Measurements from ENCODE around the gene EPB41L4A.
"Not testable (repeated sequence)": the region's sequence is repeated elsewhere in the genome, so short reads cannot be mapped to it uniquely, and the experiment has no call there.

EPB41L4A gene, protein sequence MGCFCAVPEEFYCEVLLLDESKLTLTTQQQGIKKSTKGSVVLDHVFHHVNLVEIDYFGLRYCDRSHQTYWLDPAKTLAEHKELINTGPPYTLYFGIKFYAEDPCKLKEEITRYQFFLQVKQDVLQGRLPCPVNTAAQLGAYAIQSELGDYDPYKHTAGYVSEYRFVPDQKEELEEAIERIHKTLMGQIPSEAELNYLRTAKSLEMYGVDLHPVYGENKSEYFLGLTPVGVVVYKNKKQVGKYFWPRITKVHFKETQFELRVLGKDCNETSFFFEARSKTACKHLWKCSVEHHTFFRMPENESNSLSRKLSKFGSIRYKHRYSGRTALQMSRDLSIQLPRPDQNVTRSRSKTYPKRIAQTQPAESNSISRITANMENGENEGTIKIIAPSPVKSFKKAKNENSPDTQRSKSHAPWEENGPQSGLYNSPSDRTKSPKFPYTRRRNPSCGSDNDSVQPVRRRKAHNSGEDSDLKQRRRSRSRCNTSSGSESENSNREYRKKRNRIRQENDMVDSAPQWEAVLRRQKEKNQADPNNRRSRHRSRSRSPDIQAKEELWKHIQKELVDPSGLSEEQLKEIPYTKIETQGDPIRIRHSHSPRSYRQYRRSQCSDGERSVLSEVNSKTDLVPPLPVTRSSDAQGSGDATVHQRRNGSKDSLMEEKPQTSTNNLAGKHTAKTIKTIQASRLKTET

DNA sequence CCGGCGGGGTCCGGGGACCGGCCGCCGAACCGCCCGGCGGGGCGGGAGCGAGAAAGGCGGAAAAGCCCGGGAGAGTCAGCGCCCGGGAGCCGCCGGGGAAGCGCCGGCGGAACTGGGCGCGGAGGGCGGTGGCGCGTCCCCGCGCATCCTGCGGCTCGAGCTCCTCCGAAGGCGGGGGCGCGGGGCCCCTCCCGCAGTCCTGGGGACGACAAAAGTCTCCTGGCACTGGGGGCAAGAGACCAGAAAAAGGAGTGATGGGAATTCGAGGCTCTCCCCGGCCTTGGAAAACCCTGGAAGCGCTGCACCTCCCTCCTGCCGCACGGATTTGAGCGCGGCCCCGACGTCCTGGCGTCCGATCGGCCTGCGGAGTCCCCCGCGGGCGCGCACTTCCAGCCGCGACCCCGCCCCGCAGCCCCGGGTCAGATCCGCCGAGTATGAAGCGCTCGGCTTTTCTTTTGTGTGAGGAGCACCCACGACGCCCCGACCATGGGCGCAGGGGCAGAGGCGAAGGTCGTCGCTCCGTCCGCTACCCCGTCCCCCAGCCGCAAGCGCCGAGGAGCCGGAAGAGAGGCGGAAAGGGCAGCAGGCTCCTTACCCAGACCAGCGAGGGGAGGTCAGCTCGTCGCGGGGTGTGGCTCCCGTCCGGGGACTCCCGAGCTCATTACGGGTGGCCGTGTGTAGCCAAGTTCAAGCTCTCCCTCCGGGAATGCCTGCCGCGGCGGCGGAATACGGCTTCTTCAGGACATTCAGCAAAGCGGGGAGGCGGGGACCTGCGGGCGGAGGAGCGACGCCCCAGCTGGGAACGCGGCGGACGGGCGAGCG is at the start of gene EPB41L4A:
EPB41L4A (minus strand) TSS at position 114 of the 822 bp plus-strand sequence. CDS start 238 bp downstream, outside the sequence.
- no peak for DNase-seq

GRCh38 chr5:112467485-112467884 is 48.4 kb upstream of the EPB41L4A start:
- no peak for DNase-seq

DNA sequence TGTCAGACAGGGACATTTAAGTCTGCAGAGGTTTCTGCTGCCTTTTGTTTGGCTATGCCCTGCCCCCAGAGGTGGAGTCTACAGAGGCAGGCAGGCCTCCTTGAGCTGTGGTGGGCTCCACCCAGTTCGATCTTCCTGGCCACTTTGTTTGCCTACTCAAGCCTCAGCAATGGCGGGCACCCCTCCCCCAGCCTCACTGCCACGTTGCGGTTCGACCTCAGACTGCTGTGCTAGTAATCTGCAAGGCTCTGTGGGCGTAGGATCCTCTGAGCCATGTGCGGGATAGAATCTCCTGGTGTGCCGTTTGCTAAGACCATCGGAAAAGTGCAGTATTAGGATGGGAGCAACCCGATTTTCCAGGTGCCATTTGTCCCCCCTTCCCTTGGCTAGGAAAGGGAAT is 47.2 kb upstream of the EPB41L4A start:
- not testable (repeated sequence) for DNase-seq

DNA sequence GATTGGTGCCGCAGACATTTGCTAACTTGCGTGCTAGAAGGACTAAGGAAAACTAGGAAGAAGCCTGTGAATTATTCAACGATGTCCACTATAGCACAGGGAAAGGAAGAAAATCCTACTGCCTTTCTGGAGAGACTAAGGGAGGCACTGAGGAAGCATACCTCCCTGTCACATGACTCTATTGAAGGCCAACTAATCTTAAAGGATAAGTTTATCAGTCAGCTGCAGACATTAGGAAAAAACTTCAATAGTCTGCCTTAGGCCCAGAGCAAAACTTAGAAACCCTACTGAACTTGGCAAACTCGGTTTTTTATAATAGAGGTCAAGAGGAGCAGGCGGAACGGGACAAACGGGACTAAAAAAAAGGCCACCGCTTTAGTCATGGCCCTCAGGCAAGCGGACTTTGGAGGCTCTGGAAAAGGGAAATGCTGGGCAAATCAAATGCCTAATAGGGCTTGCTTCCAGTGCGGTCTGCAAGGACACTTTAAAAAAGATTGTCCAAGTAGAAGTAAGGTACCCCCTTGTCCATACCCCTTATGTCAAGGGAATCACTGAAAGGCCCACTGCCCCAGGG is 28.2 kb upstream of the EPB41L4A start:
- not testable (repeated sequence) for DNase-seq

- DNase-seq: no peak
Observed at GRCh38 chr5:112445626-112446350, 26.7 kb upstream of the EPB41L4A start.

GRCh38 chr5:112443932-112444331 is 24.9 kb upstream of the EPB41L4A start:
- DNase-seq: not testable (repeated sequence)

GRCh38 chr5:112440031-112440430 is 21.0 kb upstream of the EPB41L4A start:
- DNase-seq: no peak

DNA sequence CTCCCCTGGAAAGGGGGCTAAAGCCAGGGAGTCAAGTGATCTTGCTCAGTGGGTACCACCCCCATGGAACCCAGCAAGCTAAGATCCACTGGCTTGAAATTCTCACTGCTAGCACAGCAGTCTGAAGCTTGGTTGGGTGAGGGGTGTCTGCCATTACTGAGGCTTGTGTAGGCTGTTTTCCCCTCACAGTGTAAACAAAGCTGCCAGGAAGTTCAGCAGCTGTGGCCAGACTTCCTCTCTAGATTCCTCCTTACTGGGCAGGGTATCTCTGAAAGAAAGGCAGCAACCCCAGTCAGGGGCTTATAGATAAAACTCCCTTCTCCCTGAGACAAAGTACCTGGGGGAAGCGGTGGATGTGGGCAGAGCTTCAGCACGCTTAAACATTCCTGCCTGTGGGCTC is 17.1 kb upstream of the EPB41L4A start:
- DNase-seq: no peak

DNA sequence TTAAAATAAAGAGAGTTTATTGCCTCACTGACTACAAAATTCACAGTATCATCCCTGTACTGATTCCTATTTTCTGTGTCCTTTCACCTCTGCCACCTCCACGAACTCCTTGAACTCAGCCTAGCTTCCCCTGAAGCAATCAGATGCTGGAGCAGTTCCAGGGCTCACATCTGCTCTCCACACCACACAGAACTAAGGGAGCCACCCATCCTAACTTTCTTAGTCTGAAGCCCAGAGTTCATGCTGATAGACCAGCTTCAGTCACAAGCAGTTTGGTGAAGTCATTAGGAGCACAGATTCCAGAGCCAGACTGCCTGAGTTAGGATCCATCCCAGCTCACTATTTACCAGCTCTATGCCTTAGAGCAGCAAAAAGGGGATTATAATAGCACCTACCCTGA is 15.6 kb upstream of the EPB41L4A start:
- no peak for DNase-seq

GRCh38 chr5:112426202-112426601 is 7.1 kb upstream of the EPB41L4A start:
- not testable (repeated sequence) for DNase-seq

DNA sequence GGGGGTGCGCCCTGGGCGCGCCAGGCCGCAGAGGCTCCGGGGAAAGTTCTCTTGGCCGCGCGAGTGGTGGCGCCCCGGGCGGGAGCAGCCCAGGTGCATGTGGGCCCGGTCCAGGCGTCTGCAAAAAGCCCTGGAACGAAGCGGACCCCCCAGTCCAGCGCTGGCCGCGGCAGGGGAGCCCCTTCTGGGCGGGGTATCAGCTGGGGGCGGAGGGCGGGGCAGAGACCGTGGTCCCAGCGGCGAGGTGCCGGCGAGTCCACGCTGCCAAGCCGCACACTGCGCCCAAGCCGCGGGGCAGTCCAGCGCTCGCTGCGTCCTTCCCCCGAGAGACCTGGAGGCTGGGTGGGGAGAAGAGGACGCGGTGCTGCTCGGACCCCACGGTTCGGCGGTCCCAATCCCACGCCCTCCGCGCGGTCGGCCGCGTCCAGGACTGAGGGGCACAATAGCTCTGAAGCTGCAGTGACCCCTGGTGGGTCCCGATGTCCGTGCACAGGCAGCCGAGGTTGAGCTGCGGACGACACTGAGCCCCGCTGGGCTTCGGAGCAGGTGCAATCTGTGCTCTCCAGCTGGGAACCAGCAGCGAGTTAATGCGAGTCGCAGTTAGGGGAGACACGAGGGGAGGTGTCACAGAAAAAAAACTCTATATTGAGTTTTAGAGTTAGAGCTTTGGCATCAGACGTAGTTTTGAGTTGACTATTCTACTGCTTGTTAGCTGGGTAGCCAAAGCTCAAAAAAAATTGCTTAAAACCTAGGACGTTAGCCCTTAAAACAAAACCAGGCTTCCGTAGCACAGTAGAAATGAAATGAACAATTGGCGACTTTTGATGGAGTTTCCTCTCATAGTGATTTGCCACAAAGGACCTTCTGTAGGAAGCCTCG is 1.1 kb upstream of the EPB41L4A start:
- DNase-seq: peak; percentile 15

GRCh38 chr5:112418659-112419163 is 366 bp downstream of the EPB41L4A start:
- no peak for DNase-seq

DNA sequence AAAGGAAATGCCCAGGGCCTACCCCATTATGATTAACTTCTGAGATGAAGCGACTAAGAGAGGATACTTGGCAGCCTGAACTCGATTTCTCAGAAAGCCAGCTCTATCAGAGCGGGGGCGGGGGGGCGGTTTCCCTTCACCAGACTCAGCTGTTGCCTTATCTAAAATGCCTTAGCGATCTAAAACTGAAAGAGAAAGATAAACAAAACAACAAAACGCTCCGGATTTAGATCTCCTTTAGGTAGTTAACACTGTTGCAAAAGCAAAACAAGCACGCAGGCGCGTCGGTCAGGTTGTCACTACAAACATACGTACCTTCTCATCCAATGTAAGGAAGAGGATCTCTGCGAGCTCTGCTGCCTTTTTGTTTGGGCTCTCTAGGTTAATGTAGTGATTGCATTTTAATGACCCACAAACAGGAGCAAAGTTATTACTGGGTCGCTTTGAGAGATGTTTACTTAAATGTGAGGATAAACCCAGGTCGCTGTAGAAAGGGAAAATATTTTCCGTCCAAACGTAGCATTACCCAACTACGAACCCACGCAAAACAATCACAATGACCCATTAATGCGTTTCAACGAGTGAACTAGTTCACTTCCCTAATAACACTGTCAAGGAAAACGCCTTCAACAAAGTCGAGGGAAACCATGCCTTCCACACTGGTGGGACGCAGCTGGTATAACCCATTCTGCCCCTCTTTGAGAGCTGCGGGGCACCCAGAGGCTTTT is 982 bp downstream of the EPB41L4A start:
- DNase-seq: no peak

DNA sequence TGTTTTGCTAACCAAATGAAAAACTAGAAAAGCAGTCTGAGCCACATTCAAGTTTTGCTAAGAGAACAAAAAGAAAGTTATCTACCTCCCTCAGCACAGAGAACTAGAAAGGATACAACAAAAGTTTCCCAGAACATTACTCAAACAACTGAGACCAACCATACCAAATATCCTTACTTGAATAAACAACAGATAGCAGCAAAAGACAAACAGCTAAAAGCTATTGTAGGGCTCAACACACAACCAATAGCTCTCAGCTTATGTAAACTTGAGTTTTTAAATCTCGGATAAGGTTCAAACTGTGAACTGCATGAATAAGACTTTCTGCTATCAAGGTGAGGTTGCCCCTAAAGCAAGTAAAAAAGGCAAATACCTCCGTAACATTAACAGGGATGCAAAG is 3.5 kb downstream of the EPB41L4A start:
- DNase-seq: no peak

GRCh38 chr5:112413611-112414010 is 5.5 kb downstream of the EPB41L4A start:
- DNase-seq: no peak

- no peak for DNase-seq
Observed at GRCh38 chr5:112412346-112412745, 6.7 kb downstream of the EPB41L4A start.

DNA sequence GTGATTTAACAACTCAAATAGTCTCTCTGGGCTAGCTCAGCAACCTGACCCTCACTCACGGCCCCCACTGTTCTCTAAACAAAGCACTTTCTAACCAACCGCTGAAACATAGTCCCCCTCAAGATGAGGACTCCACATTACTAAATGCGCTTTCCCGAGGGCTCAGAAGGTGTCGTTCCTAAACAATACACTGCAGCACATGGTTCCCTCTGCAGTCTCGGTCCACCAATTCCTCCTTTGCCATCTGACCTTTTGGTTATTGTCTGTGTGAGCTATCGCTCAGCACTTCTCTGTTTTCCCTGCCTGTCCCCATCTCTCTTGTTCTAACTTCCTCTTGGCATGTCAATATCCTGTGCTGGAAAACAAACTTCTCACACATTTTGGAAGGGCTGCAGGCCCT is 7.2 kb downstream of the EPB41L4A start:
- no peak for DNase-seq

DNA sequence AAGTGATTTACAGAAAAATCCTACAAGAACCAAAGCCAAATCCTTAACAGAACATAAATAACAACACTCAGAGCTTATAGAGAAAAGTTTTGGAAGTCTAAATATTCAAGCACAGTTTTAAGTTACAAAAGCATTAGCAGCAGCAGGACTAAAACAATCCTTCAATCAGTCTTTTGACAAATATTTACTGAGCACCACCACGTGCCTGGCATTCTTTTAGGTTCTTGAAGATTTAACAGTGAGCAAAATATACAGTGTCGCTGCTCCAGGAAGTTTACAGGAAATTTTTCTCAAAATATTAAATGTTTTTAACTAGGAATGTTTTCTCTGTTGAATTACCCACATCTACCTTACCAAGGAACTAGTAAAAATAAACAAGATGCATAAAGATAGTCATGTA is 11.4 kb downstream of the EPB41L4A start:
- DNase-seq: no peak

DNA sequence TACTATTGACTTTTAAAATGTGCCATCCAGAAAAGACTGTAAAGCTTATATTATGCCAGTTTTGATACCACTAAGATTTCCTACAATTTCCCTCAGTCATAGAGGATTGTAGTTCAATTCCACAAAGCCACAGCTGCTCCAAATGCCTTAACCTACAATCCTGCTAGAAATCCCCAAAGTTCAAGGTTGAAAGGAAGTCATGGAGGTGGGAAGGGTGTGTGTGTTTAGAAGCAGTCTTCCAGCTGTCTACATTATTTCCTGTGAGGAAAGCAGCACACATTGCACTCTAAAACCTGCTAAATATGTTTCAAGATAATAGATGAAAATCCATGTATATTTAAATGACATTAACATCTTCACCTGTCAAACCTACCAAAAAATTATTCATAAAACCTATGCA is 11.8 kb downstream of the EPB41L4A start:
- DNase-seq: no peak

- no peak for DNase-seq
Observed at GRCh38 chr5:112403069-112403468, 16.0 kb downstream of the EPB41L4A start.
